H9 (cell line): ENCODE results near the gene SCRN2. TPM values are rescaled to one million over a fixed set of nuclear protein-coding genes. Genes with fewer than 3 reads are reported as not detected.

Experiments used
- DNase-seq: peaks from one replicate; pipeline ENCODE4 v3.0.0-alpha.2; 2017
- H2AFZ ChIP-seq: one replicate; pipeline ENCODE4 v1.6.1; 2013; ENCODE audit warnings: mild to moderate bottlenecking, low read length, control low read depth, moderate library complexity
- H2AK5ac ChIP-seq: 2 replicates; pipeline ENCODE4 v1.6.1; 2013; ENCODE audit warnings: low read length, control low read depth, mixed read lengths; ENCODE audit not compliant: insufficient read length
- H2BK120ac ChIP-seq: one replicate; pipeline ENCODE4 v1.6.1; 2013; ENCODE audit warnings: low read depth, mild to moderate bottlenecking, low read length, control low read depth, inconsistent platforms; ENCODE audit not compliant: poor library complexity, severe bottlenecking
- H2BK12ac ChIP-seq: 2 replicates; pipeline ENCODE4 v1.6.1; 2013; ENCODE audit warnings: low read length, control low read depth, mixed read lengths, low read depth; ENCODE audit not compliant: insufficient read length
- H2BK15ac ChIP-seq: 2 replicates; pipeline ENCODE4 v1.6.1; 2013; ENCODE audit warnings: low read depth, low read length, control low read depth
- H2BK20ac ChIP-seq: one replicate; pipeline ENCODE4 v1.6.1; 2013; ENCODE audit warnings: low read depth, mild to moderate bottlenecking, low read length, control low read depth, inconsistent platforms; ENCODE audit not compliant: poor library complexity, severe bottlenecking
- H2BK5ac ChIP-seq: 2 replicates; pipeline ENCODE4 v1.6.1; 2013; ENCODE audit warnings: low read length, control low read depth, mixed read lengths; ENCODE audit not compliant: insufficient read length
- H3K14ac ChIP-seq: 2 replicates; pipeline ENCODE4 v1.6.1; 2013; ENCODE audit warnings: low read length, control low read depth; ENCODE audit not compliant: insufficient read depth
- H3K18ac ChIP-seq: 2 replicates; pipeline ENCODE4 v1.6.1; 2013; ENCODE audit warnings: low read depth, mild to moderate bottlenecking, mixed read lengths, low read length, control low read depth; ENCODE audit not compliant: insufficient read length
- H3K23ac ChIP-seq: 2 replicates; pipeline ENCODE4 v1.6.1; 2013; ENCODE audit warnings: low read length, control low read depth, mixed read lengths, low read depth; ENCODE audit not compliant: insufficient read length
- H3K23me2 ChIP-seq: 2 replicates; pipeline ENCODE4 v1.6.1; 2013; ENCODE audit warnings: low read depth, mild to moderate bottlenecking, mixed read lengths, low read length, control low read depth; ENCODE audit not compliant: insufficient read length, poor library complexity, severe bottlenecking
- H3K27ac ChIP-seq: 2 replicates; pipeline ENCODE4 v1.5.1; 2013; ENCODE audit warnings: low read length, control low read depth, mixed read lengths, low read depth; ENCODE audit not compliant: insufficient read length
- H3K27me3 ChIP-seq: 2 replicates; pipeline ENCODE4 v1.6.1; 2013; ENCODE audit warnings: low read length, control low read depth, inconsistent platforms; ENCODE audit not compliant: insufficient read depth
- H3K4ac ChIP-seq: 2 replicates; pipeline ENCODE4 v1.6.1; 2013; ENCODE audit warnings: low read depth, mild to moderate bottlenecking, control low read depth, inconsistent platforms, low read length, moderate library complexity
- H3K4me1 ChIP-seq: 2 replicates; pipeline ENCODE4 v1.6.1; 2013; ENCODE audit warnings: low read length, control low read depth, inconsistent platforms; ENCODE audit not compliant: insufficient read depth
- H3K4me2 ChIP-seq: 2 replicates; pipeline ENCODE4 v1.6.1; 2013; ENCODE audit warnings: low read length, control low read depth, mixed read lengths; ENCODE audit not compliant: insufficient read length, insufficient read depth
- H3K56ac ChIP-seq: 2 replicates; pipeline ENCODE4 v1.6.1; 2013; ENCODE audit warnings: low read depth, mild to moderate bottlenecking, mixed read lengths, low read length, control low read depth; ENCODE audit not compliant: insufficient read length
- H3K79me1 ChIP-seq: 2 replicates; pipeline ENCODE4 v1.6.1; 2013; ENCODE audit warnings: low read depth, mild to moderate bottlenecking, moderate library complexity, low read length, control low read depth, inconsistent platforms; ENCODE audit not compliant: insufficient read depth, poor library complexity, severe bottlenecking
- H3K79me2 ChIP-seq: 2 replicates; pipeline ENCODE4 v1.6.1; 2013; ENCODE audit warnings: low read length, control low read depth, inconsistent platforms; ENCODE audit not compliant: insufficient read depth
- H3K9ac ChIP-seq: 2 replicates; pipeline ENCODE4 v1.6.1; 2013; ENCODE audit warnings: low read length, control low read depth, mixed read lengths; ENCODE audit not compliant: insufficient read length; ENCODE audit errors: extremely low read depth
- H3K9me3 ChIP-seq: one replicate; pipeline ENCODE4 v1.6.1; 2013; ENCODE audit warnings: low read depth, low read length, inconsistent platforms; ENCODE audit not compliant: control insufficient read depth
- H3T11ph ChIP-seq: one replicate; pipeline ENCODE4 v1.6.1; 2013; ENCODE audit warnings: mild to moderate bottlenecking, low read length, control low read depth, inconsistent platforms
- H4K20me1 ChIP-seq: one replicate; pipeline ENCODE4 v1.6.1; 2013; ENCODE audit not compliant: control insufficient read depth, insufficient read length, insufficient read depth
- H4K5ac ChIP-seq: 2 replicates; pipeline ENCODE4 v1.6.1; 2013; ENCODE audit warnings: low read depth, mild to moderate bottlenecking, mixed read lengths, low read length, control low read depth; ENCODE audit not compliant: insufficient read length
- H4K8ac ChIP-seq: replicated peaks from 2 replicates; pipeline ENCODE4 v1.6.1; 2013; ENCODE audit warnings: low read length, control low read depth, mixed read lengths, low read depth; ENCODE audit not compliant: insufficient read length
- H4K91ac ChIP-seq: 2 replicates; pipeline ENCODE4 v1.6.1; 2013; ENCODE audit warnings: low read depth, mild to moderate bottlenecking, moderate library complexity, mixed read lengths, low read length, control low read depth; ENCODE audit not compliant: insufficient read length
- H3K27ac Mint-ChIP-seq, 3 experiments: 2 replicates in 2 of 3; 3 replicates in 1 of 3; pipeline ENCODE4 v1.8.0; 2020 to 2021; ENCODE audit warnings: mixed read lengths in 3 of 3, mild to moderate bottlenecking in 1 of 3, moderate library complexity in 1 of 3
- H3K27me3 Mint-ChIP-seq: 2 replicates; pipeline ENCODE4 v1.8.0; 2021; ENCODE audit warnings: low read depth, mild to moderate bottlenecking, moderate library complexity, mixed read lengths
- H3K36me3 Mint-ChIP-seq, 3 experiments: 2 replicates in 2 of 3; 3 replicates in 1 of 3; pipeline ENCODE4 v1.8.0; 2020 to 2021; ENCODE audit warnings: low read depth in 3 of 3, mixed read lengths in 3 of 3; ENCODE audit not compliant: insufficient read depth in 1 of 3
- H3K4me1 Mint-ChIP-seq, 2 experiments: 2 replicates each; pipeline ENCODE4 v1.8.0; 2020; ENCODE audit warnings: mixed read lengths in 2 of 2
- H3K4me3 Mint-ChIP-seq, 2 experiments: 2 replicates in 1 of 2; 3 replicates in 1 of 2; pipeline ENCODE4 v1.8.0; 2020 to 2021; ENCODE audit warnings: mild to moderate bottlenecking in 2 of 2, mixed read lengths in 2 of 2, moderate library complexity in 1 of 2
- H3K9me3 Mint-ChIP-seq, 2 experiments: 2 replicates in 1 of 2; 3 replicates in 1 of 2; pipeline ENCODE4 v1.8.0; 2020; ENCODE audit warnings: mild to moderate bottlenecking in 2 of 2, mixed read lengths in 2 of 2, moderate library complexity in 1 of 2
- CTCF ChIP-seq: fragments of 200-600 bp; sonication (generic); conservative IDR thresholded peaks from 3 replicates; pipeline ENCODE4 v1.8.0; 2021; ENCODE audit warnings: antibody characterized with exemption, mild to moderate bottlenecking
- WGBS: extraction: QIAGEN DNeasy Blood & Tissue Kit; methylation state at CpG from one replicate; pipeline ENCODE4 v1.1.7; 2013; ENCODE audit warnings: missing lambda C conversion rate, low lambda C conversion rate, mixed read lengths; ENCODE audit not compliant: insufficient read length; ENCODE audit errors: extremely low coverage; 5-methylcytosine and 5-hydroxymethylcytosine counted together
- total RNA-seq: library from RNA; stranded (reverse); gene quantifications from 2 replicates; pipeline ENCODE4 v1.2.1, GENCODE V29; 2021

SCRN2 gene
- total RNA-seq, 1 experiment from 2014 or later: 34.0 TPM

GRCh38 chr17:47804461-47804860 lies 36.6 kb downstream of the SCRN2 start:
- Histone ChIP-seq H3K18ac (no peak overlapping the region), H2BK120ac (no peak overlapping the region), H4K5ac (no peak overlapping the region), H3K4me1 (no peaks in the 10 kb centered on the region), H3K79me2 (no peaks in the 10 kb centered on the region), H2BK20ac (no peak overlapping the region), H3K79me1 (no peaks in the 10 kb centered on the region), H3K23ac (no peak overlapping the region), H3K9ac (no peak overlapping the region), H2BK12ac (no peak overlapping the region), H3K23me2 (no peaks in the 10 kb centered on the region), H3K27me3 (no peaks in the 10 kb centered on the region; the same call in 1 of the 2 replicates), H3K27ac (no peak overlapping the region), H3K14ac (no peak overlapping the region), H2AFZ (no peak overlapping the region), H3T11ph (no peak overlapping the region), H3K4ac (no peak overlapping the region), H2BK15ac (no peak overlapping the region), H2AK5ac (no peak overlapping the region), H2BK5ac (no peak overlapping the region), H4K20me1 (no peaks in the 10 kb centered on the region), H3K4me2 (no peak overlapping the region), H4K91ac (no peak overlapping the region), H3K9me3 (no peaks in the 10 kb centered on the region), H3K56ac (no peak overlapping the region), H4K8ac (no peak overlapping the region)
- H3K27me3 Mint-ChIP-seq: peaks cover 4% of the 10 kb centered on the region
- TF ChIP-seq CTCF: no peak
- DNase-seq: no peak
- WGBS: no CpG with 5 or more reads among the region's 3 CpGs
- no peaks in the 10 kb centered on the region for H3K9me3 Mint-ChIP-seq
- no peak overlapping the region for H3K27ac Mint-ChIP-seq
- H3K4me1 Mint-ChIP-seq: no peaks in the 10 kb centered on the region
- peaks cover 0 to 7% (median under 1%) of the 10 kb centered on the region in 3 experiments; a peak in 4 of 7 replicates for H3K36me3 Mint-ChIP-seq
- H3K4me3 Mint-ChIP-seq: no peak overlapping the region
